Breast epithelium (tissue), 4 donors: ENCODE measurements around the gene GLRX. TPM values are rescaled to one million over a fixed set of nuclear protein-coding genes. Genes with fewer than 3 reads are reported as not detected.
"Not testable (repeated sequence)": the region's sequence is repeated elsewhere in the genome, so short reads cannot be mapped to it uniquely, and the experiment has no call there.

Experiments used
- DNase-seq, 2 donors: peaks; one replicate each; pipeline ENCODE4 v3.0.0-alpha.2; 2019; ENCODE audit warnings: low spot score in 2 of 2
- H3K27ac ChIP-seq, 2 donors: fragments of 200-600 bp; sonication (generic) in 1 of 2; one replicate each; pipeline ENCODE4 v1.5.1; 2016 to 2019; ENCODE audit warnings: mild to moderate bottlenecking in 1 of 2
- H3K27me3 ChIP-seq, 2 donors: fragments of 200-600 bp; sonication (generic) in 1 of 2; one replicate each; pipeline versions ENCODE4 v1.5.1 to v1.6.0; 2017 to 2019; ENCODE audit warnings: control low read depth in 1 of 2, mild to moderate bottlenecking in 1 of 2
- H3K36me3 ChIP-seq: fragments of 200-600 bp; one replicate; pipeline ENCODE4 v1.5.1; 2019
- H3K4me1 ChIP-seq, 2 donors: fragments of 200-600 bp; sonication (generic); one replicate each; pipeline ENCODE4 v1.5.1; 2016 to 2019; ENCODE audit warnings: control low read depth in 1 of 2
- H3K4me3 ChIP-seq, 3 donors: fragments of 200-600 bp; sonication (generic); 1 replicate in 2 of 3; 2 replicates in 1 of 3; pipeline ENCODE4 v1.5.1; 2016 to 2019; ENCODE audit warnings: mild to moderate bottlenecking in 3 of 3, moderate library complexity in 2 of 3
- H3K9me3 ChIP-seq, 2 donors: fragments of 200-600 bp; sonication (generic) in 1 of 2; one replicate each; pipeline ENCODE4 v1.5.1; 2016 to 2019; ENCODE audit warnings: control low read depth in 1 of 2
- CTCF ChIP-seq, 3 donors: fragments of 450-650 bp; IDR thresholded peaks; one replicate each; pipeline ENCODE4 v1.5.1; 2016 to 2017; ENCODE audit warnings: antibody characterized with exemption in 3 of 3, mild to moderate bottlenecking in 3 of 3, moderate library complexity in 3 of 3
- POLR2A ChIP-seq: fragments of 450-650 bp; IDR thresholded peaks from one replicate; pipeline ENCODE4 v1.6.1; 2016; ENCODE audit warnings: antibody characterized with exemption, mild to moderate bottlenecking, moderate library complexity
- POLR2AphosphoS5 ChIP-seq, 3 donors: sonication (generic); formaldehyde crosslinking; IDR thresholded peaks; one replicate each; pipeline ENCODE4 v1.6.1; 2017; ENCODE audit warnings: antibody characterized with exemption in 3 of 3
- intact Hi-C: fragments of 100-400 bp; cut with DNase I; formaldehyde crosslinking; loops from one replicate; pipeline ENCODE4 v1.15.1; 2023; ENCODE audit warnings: low total_unique reads
- total RNA-seq, 3 donors: library from RNA; depleted of rRNA; stranded (reverse); fragments of >200 nt; gene quantifications; one replicate each; pipeline ENCODE4 v1.1.0, GENCODE V29; 2016

The GLRX gene
- total RNA-seq, 3 donors from 2014 or later = 42.1 to 106 (median 72.8) TPM

- H3K27me3 ChIP-seq = no peaks in the 10 kb centered on the region
- peak overlapping the region; percentile 84 to 87 for H3K27ac ChIP-seq
- no peaks in the 10 kb centered on the region for H3K36me3 ChIP-seq
- H3K9me3 ChIP-seq = no peaks in the 10 kb centered on the region
- DNase-seq = no peak
- no peak for TF ChIP-seq POLR2A
- no peak for TF ChIP-seq POLR2AphosphoS5 (IDR thresholded peaks at IDR 0.05)
- TF ChIP-seq CTCF (IDR thresholded peaks at IDR 0.05) = no peak
- H3K4me1 ChIP-seq = peaks cover 0 to 6% of the 10 kb centered on the region in 2 donors
- H3K4me3 ChIP-seq = peak overlapping the region in 1 of 3 donors; percentile 44
- intact Hi-C loops = no loop called here
These were observed 35.5 kb upstream of the GLRX start for GRCh38 chr5:95858023-95858461.

GRCh38 chr5:95857185-95857945 is 34.8 kb upstream of the GLRX start:
- TF ChIP-seq CTCF (IDR thresholded peaks at IDR 0.05) = no peak
- TF ChIP-seq POLR2A = no peak
- peak; percentile 58 to 89 (median 80) for TF ChIP-seq POLR2AphosphoS5 (IDR thresholded peaks at IDR 0.05)
- Histone ChIP-seq H3K9me3 (no peaks in the 10 kb centered on the region), H3K4me1 (peaks cover 0 to 6% of the 10 kb centered on the region in 2 donors)

GRCh38 chr5:95856501-95856981 is 34.0 kb upstream of the GLRX start:
- no peak for TF ChIP-seq CTCF (IDR thresholded peaks at IDR 0.05)
- TF ChIP-seq POLR2A = no peak
- Histone ChIP-seq H3K4me1 (peaks cover 0 to 6% of the 10 kb centered on the region in 2 donors), H3K27ac (peak overlapping the region; percentile 84 to 87), H3K27me3 (no peaks in the 10 kb centered on the region), H3K4me3 (no peak overlapping the region), H3K9me3 (no peaks in the 10 kb centered on the region), H3K36me3 (no peaks in the 10 kb centered on the region)
- DNase-seq = no peak
- intact Hi-C loops = no loop called here

More at GRCh38 chr5:95857185-95857945, 34.8 kb upstream of the GLRX start:
- H3K27ac ChIP-seq = peak overlapping the region; percentile 84 to 87
- no peaks in the 10 kb centered on the region for H3K36me3 ChIP-seq
- no peaks in the 10 kb centered on the region for H3K27me3 ChIP-seq
- H3K4me3 ChIP-seq = no peak overlapping the region
- DNase-seq = peak; percentile 65 to 69
- intact Hi-C loops = no loop called here

- peaks cover 0 to 6% of the 10 kb centered on the region in 2 donors for H3K4me1 ChIP-seq
- no peaks in the 10 kb centered on the region for H3K27me3 ChIP-seq
- no peak for DNase-seq
- no peaks in the 10 kb centered on the region for H3K36me3 ChIP-seq
- H3K27ac ChIP-seq = no peak overlapping the region
- no peak for TF ChIP-seq POLR2AphosphoS5 (IDR thresholded peaks at IDR 0.05)
- no peaks in the 10 kb centered on the region for H3K9me3 ChIP-seq
- intact Hi-C loops = no loop called here
- H3K4me3 ChIP-seq = no peak overlapping the region
These were observed 31.0 kb upstream of the GLRX start for GRCh38 chr5:95853490-95853889.

- Histone ChIP-seq H3K4me1 (peaks cover 0 to 6% of the 10 kb centered on the region in 2 donors), H3K9me3 (no peaks in the 10 kb centered on the region), H3K27ac (no peak overlapping the region), H3K27me3 (no peaks in the 10 kb centered on the region), H3K36me3 (no peaks in the 10 kb centered on the region), H3K4me3 (no peak overlapping the region)
- intact Hi-C loops = no loop called here
- no peak for DNase-seq
- TF ChIP-seq POLR2A = no peak
- TF ChIP-seq CTCF (IDR thresholded peaks at IDR 0.05) = no peak
- no peak for TF ChIP-seq POLR2AphosphoS5 (IDR thresholded peaks at IDR 0.05)
These were observed 30.0 kb upstream of the GLRX start for GRCh38 chr5:95852567-95852966.

- H3K9me3 ChIP-seq, DNase-seq, H3K27me3 ChIP-seq, H3K36me3 ChIP-seq, H3K4me1 ChIP-seq, intact Hi-C loops, H3K27ac ChIP-seq, H3K4me3 ChIP-seq: not testable (repeated sequence)
These were observed 28.6 kb upstream of the GLRX start for GRCh38 chr5:95851141-95851540.
